Bronchial epithelial cell (primary cell): ENCODE results near the gene YY1. TPM values are rescaled to one million over a fixed set of nuclear protein-coding genes. Genes with fewer than 3 reads are reported as not detected.
A peak's percentile ranks its signal among the peaks of the same experiment; 100 is the strongest.

Experiments used
- DNase-seq: peaks from one replicate; pipeline ENCODE4 v3.0.0-alpha.2; 2010; ENCODE audit warnings: low read depth
- FAIRE-seq: peaks from 2 replicates; lab custom pipeline; 2011; peaks lifted over from hg19 to GRCh38; lab: Jason Lieb, UNC
- H3K27me3 ChIP-seq: 2 replicates; pipeline ENCODE4 v1.5.1; 2011; ENCODE audit warnings: low read length; ENCODE audit not compliant: control insufficient read depth, insufficient read depth
- H3K36me3 ChIP-seq: 2 replicates; pipeline ENCODE4 v1.5.1; 2011; ENCODE audit warnings: low read length; ENCODE audit not compliant: control insufficient read depth, insufficient read depth
- H3K4me3 ChIP-seq: 2 replicates; pipeline ENCODE4 v1.5.1; 2011; ENCODE audit warnings: mild to moderate bottlenecking, low read depth, low read length, control low read depth
- total RNA-seq: library from RNA; depleted of rRNA; stranded (reverse); fragments of >200 nt; gene quantifications from 2 replicates; pipeline ENCODE4 v1.2.1, GENCODE V29; 2014
- TF ChIP-seq, protein P1 (sequence below): IDR thresholded peaks from 2 replicates; pipeline ENCODE4 v1.5.1; 2011; ENCODE audit warnings: mild to moderate bottlenecking, moderate library complexity, low read length, control low read depth, inconsistent platforms; ENCODE audit not compliant: insufficient read depth, severe bottlenecking

YY1 gene
- 44.8 and 50.5 TPM in 2 replicates for total RNA-seq

DNA sequence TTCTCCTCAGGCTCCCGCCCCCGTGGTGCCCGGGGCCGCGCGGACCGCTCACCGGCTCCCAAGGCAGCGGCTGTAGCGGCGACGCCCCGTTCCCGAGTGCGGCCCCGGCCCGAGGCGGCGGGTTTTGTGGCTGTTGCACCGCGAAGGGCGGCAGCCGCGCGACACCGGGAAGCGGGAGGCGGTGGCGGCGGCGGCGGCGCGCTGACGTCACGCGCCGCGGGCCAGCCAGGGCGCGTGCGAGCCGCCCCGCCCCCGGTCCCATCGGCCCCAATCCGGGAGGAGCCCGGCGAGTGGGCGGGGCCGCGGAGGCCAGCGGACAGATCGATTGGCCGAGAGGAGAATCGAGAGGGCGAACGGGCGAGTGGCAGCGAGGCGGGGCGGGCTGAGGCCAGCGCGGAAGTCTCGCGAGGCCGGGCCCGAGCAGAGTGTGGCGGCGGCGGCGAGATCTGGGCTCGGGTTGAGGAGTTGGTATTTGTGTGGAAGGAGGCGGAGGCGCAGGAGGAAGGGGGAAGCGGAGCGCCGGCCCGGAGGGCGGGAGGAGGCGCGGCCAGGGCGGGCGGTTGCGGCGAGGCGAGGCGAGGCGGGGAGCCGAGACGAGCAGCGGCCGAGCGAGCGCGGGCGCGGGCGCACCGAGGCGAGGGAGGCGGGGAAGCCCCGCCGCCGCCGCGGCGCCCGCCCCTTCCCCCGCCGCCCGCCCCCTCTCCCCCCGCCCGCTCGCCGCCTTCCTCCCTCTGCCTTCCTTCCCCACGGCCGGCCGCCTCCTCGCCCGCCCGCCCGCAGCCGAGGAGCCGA lies at the start of gene YY1:
TSS of gene YY1 (plus strand) at position 726 of the 792 bp plus-strand sequence. CDS start 101 bp downstream, outside the sequence.
- H3K4me3 ChIP-seq = peak within 1 kb of the TSS; percentile 97
- no peaks in the 10 kb centered on the region for H3K27me3 ChIP-seq
- TF ChIP-seq, protein P1, sequence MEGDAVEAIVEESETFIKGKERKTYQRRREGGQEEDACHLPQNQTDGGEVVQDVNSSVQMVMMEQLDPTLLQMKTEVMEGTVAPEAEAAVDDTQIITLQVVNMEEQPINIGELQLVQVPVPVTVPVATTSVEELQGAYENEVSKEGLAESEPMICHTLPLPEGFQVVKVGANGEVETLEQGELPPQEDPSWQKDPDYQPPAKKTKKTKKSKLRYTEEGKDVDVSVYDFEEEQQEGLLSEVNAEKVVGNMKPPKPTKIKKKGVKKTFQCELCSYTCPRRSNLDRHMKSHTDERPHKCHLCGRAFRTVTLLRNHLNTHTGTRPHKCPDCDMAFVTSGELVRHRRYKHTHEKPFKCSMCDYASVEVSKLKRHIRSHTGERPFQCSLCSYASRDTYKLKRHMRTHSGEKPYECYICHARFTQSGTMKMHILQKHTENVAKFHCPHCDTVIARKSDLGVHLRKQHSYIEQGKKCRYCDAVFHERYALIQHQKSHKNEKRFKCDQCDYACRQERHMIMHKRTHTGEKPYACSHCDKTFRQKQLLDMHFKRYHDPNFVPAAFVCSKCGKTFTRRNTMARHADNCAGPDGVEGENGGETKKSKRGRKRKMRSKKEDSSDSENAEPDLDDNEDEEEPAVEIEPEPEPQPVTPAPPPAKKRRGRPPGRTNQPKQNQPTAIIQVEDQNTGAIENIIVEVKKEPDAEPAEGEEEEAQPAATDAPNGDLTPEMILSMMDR = no peak
- H3K36me3 ChIP-seq = no peaks in the 10 kb centered on the region
- DNase-seq = peak; percentile 84
- no peak for FAIRE-seq

DNA sequence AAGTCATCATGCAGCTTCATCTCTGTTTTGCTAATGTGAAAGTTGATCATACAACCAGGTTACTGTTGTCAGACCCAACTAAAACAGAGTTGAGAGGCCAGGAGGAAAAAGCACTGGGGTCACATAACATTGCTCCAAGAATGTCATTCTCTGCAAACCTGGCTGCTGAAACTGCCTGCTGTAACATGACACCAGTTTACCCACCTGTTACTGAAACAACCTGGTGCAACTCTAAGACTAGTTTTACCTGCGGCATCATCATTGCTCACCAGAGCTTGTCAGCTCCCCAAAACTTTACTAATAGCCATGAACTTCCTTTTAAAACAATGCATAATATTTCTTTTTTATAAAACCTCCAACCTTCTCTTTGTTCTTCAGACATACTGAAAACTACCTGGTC lies 48.8 kb upstream of the YY1 start:
- no peak overlapping the region for H3K4me3 ChIP-seq
- DNase-seq (peak; percentile 50), FAIRE-seq (no peak)
- TF ChIP-seq, protein P1 = no peak
- H3K27me3 ChIP-seq = no peaks in the 10 kb centered on the region
- no peaks in the 10 kb centered on the region for H3K36me3 ChIP-seq

DNA sequence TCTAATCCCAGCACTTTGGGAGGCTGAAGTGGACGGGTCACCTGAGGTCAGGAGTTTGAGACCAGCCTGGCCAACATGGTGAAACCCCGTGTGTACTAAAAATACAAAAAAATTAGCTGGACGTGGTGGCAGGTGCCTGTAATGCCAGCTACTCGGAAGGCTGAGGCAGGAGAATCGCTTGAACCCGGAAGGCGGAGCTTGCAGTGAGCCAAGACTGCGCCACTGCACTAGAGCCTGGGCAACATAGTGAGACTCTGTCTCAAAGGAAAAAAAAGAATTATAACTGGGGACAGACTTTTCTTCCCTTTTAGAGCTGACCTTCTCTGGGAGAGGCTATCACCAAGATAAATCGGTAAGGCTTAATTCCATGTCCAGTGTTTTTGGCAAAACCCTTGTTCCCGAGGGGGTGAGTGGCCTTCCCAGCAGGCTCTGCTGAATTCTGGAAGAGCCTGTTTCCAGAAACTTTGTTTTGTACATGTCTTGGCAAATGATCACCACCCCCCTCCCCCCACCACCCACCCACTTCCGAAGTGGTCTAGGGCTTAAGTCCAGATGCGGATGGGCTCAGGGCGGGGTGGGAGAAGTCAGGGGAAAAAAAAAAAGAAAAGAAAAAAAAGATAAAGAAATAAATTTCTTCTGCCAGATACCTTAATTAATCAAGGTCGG lies 47.2 kb upstream of the YY1 start:
- no peaks in the 10 kb centered on the region for H3K27me3 ChIP-seq
- FAIRE-seq (no peak), DNase-seq (no peak)
- no peaks in the 10 kb centered on the region for H3K36me3 ChIP-seq
- TF ChIP-seq, protein P1 = no peak
- H3K4me3 ChIP-seq = no peak overlapping the region

DNA sequence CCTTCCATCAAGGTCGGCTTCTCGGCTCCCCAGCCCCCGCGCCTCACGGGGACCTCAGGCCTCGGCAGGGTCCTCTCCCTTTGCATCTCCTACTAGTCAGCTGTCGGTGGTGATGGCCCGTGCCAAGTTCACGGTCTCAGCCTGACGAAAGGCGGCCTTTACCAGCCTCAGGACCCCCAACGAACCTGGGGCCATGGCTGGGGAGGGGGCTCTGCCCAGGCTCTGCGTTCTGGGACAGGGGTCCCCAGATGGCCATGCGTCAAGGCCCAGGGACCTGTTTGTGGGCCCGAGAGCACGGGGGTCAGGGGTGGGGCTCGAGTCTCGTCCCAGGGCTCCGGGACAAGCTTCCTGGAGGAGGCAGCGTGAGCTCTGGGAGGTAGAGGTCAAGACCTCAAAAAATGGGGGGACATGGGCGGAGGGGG lies 46.7 kb upstream of the YY1 start:
- Histone ChIP-seq H3K4me3 (peak overlapping the region; percentile 47), H3K36me3 (no peaks in the 10 kb centered on the region), H3K27me3 (no peaks in the 10 kb centered on the region)
- TF ChIP-seq, protein P1 = no peak
- no peak for DNase-seq
- FAIRE-seq = no peak

DNA sequence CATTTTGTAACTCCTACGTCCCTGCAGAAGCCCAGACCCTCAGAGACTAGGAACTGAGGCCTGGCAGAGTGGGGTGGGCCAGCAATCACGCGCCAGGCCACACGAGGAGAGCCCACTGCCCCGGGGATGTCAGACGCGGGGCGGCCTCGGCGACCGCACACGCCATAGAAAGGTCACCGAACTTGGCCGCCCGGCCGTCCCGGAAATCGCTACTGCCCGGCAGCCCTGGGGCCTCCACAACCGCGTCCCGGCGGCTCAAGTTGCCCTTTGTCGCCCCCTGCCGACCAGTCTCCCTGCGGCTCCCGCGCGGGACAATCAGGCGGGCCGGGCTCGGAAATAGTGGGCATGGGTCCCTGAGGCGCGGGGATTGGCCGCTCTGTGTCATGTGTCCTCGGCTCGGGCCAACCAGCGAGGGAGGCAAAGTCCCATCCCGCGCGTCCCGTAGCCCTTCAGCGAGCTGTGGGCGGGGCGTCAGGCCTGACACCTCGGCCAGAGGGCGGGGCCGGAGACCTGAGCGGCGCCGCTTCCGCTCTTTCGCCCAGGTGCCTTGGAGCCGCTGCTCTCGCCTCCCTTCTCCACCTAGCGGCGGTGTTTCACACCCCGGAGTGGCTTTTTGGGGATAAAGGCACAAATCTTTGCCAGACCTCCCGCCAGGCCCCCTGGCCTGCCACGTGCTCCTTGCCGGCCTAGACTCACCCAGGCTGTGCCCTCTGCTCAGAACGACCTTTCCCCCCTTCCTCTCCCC lies 46.1 kb upstream of the YY1 start:
- H3K27me3 ChIP-seq = no peaks in the 10 kb centered on the region

More for the DNA sequence above, 46.1 kb upstream of the YY1 start:
- TF ChIP-seq, protein P1 = peak; percentile 75
- peak overlapping the region; percentile 47 for H3K4me3 ChIP-seq
- no peaks in the 10 kb centered on the region for H3K36me3 ChIP-seq
- DNase-seq = peak; percentile 91
- FAIRE-seq = no peak
